GM19023 (cell line): Measurements from ENCODE around the gene CREBZF.

Experiments used
- ATAC-seq: cut with Tn5 transposase; IDR thresholded peaks from one replicate; pipeline ENCODE4 v1.9.1; 2021; ENCODE audit warnings: mild to moderate bottlenecking, moderate library complexity; ENCODE audit not compliant: unreplicated experiment

CREBZF gene, protein sequence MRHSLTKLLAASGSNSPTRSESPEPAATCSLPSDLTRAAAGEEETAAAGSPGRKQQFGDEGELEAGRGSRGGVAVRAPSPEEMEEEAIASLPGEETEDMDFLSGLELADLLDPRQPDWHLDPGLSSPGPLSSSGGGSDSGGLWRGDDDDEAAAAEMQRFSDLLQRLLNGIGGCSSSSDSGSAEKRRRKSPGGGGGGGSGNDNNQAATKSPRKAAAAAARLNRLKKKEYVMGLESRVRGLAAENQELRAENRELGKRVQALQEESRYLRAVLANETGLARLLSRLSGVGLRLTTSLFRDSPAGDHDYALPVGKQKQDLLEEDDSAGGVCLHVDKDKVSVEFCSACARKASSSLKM

DNA sequence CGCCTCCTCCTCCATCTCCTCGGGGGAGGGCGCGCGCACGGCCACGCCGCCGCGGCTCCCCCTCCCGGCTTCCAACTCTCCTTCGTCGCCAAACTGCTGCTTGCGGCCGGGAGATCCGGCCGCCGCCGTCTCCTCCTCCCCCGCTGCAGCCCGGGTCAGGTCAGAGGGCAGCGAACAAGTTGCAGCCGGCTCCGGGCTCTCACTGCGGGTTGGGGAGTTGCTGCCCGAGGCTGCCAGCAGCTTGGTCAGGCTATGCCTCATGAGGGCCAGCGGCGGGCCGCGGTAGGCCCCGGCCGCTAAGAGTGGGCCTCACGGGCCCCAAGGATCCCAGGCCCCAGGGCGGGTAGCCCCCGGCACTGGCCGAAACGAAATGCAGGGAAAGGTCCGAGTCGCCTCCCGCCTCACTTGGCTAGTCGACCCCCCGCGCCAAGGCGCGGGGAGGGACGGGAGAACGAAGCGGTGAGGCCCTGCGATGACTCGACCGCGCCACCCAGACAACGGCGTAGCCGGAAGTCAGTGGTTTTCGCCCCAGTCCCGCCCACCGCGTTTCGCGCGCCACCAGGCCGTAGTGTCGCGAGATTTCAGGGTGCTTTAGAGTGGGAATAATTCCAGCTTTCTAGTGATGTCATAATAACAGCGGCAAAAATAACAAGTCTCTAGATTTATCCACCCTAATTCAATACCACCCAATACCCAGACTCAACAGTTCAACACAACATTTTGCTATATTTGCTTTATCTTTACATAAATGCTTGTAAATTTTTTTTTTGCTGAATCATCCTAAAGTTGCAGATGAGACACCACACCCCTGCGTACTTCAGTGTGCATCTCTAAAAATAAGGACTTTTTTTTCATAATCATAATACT is at the start of gene CREBZF:
TSS of gene CREBZF (minus strand) at position 515 of the 867 bp plus-strand sequence. CDS start at position 261, 254 bp downstream.
- ATAC-seq = peak; percentile 83

DNA sequence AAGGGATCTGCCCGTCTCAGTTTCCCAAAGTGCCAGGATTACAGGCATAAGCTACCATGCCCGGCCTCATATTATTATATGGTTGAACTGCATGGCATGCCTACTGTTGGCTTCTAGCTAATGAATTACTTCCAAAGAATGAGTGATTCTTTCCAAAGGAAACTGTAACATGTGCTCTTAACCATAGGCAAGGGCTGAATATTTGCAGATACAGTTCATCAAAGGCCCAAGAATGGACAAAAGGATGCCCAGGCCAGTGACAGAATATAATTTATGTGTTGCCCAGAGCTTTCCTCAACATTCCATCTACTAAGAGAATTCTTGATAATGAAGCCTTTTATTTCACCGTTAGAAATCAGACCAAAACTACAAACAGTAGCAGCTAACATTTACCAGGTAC is 48.0 kb upstream of the CREBZF start:
- no peak for ATAC-seq

DNA sequence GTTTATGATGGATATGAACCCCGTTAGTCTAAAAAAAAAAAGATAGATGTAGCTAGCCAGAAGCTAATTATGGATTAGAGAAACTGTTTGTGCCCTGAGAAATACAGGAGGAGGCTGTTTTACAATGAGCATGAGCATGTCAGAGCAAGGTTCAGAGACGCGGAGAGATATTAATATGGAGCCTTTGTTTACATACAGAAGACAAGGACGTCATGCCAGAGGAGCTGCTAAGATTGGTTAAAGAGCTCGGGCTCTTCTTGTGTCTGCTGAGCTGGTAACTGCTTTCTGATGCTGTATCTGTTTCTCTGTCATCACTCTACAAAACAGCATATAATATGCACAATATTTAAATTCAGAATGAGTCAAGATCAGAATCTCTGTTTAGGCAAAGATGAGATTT is 46.0 kb upstream of the CREBZF start:
- no peak for ATAC-seq

DNA sequence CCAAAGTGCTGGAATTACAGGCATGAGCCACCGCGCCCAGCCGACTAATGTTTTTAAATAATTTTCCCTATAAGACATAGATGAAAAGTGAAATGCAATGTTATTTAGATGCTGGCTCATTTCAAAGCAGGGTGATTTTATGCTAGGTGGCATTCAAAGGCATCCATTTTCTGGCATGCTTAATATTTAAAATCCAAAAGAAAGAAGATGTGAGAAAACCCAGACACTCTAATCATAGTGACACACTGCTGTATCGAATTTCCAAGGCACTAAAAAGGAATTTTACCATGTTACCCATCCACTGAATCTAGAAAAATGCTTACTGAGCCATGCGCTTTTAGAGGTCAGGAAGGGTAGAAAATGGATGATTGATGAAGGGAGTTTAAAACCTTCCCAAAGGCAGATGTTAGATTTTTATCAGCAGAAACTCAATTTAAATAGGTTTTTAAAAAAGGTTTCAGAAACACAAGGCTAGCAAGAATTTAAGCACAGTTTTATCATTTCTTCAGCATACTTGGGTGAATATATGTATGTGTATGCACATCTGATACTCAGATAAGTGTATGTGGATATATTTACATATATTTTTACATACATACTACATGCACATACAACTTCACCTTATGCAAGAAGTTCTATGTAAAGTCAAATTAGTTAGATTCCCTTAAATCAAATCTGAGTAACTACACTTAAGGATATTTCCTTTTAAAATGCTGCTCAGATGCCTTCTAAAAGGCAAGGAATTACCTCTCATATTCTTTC is 45.2 kb upstream of the CREBZF start:
- ATAC-seq = no peak

DNA sequence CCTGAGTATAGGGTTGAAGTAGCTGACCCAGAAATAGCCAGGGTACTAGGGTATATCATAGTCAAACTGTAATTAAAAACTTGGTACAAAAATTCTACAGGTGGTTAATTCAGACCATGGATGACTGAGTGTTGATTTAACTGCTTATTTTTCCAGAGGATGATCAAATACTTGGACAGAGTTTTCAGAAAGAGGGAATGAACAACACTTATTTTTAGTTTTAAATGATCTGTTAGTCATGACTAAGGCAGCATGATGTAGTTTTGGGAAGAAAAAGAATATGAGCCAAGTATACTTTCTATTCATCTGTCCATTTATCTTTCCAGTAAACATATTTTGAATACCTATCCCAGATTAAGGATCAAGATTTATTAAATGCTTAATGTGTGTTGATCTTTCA is 40.9 kb upstream of the CREBZF start:
- no peak for ATAC-seq

DNA sequence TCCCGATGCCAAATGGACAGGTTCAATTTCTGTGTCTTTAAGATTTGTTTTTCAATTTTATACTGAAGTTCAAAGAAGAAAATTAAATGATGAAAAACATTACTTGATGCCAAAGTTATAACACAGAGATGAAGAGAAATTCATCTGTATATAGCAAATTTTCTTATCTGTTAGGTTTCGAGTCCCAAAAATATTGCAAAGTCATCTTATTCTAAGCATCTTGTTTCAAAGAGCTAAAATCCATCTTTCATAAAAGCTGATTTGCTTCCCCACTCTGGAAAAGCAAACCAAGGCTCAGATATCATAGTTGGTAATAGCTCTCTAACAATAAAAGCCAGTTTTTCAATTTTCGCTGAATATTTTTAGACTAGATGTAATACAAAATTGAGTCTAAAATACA is 40.0 kb upstream of the CREBZF start:
- ATAC-seq = no peak

DNA sequence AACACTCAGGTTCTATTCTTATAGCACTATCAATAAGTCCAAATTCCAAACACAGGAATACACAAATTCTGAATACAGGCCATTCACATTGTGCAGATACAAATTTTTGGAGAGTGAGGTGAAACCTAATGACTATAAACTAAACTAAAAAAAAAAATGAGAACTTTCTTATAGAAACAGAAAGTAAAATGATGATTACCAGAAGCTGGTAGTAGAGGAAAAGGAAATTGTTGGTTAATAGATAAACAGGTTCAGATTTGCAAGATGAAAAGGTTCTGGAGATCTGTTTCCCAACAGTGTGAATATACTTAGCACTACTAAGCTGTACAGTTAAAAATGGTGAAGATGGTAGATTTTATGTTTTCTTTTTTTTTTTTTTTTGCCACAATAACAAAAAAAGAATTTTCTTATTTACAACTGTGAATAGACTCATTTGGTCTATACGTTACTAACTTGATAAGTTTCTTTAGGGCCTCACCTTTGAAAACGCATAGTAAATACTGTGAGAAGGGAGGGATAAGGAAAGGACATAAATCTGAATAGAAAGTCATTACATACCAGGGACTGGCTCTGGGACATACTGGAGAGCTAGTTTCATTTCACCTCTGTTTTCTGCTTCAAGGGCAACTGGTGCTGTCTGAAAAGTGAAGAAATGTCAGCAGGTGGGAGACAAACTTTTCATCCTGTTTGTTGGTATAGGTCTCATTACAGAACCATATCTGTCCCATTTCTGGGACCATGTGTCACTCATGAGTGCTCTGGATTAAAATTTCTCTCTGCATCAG is 35.2 kb upstream of the CREBZF start:
- peak; percentile 86 for ATAC-seq

DNA sequence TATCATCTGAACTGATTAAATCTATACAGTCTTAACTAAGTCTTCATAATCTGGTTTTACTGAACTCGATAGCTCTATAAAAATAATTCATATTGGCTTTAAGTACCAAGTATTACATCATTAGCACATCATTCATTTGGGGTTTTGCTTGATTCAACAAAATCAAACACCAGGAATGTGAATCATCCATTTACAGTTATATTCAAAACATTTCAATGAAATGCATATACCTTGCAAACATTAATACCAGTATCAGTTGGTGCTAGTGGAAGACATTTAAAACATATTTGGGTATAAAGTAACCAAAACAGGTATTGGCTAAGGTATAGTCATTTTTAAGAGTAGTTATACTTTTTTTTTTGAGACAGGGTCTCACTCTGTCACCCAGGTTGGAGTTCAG is 33.3 kb upstream of the CREBZF start:
- no peak for ATAC-seq

DNA sequence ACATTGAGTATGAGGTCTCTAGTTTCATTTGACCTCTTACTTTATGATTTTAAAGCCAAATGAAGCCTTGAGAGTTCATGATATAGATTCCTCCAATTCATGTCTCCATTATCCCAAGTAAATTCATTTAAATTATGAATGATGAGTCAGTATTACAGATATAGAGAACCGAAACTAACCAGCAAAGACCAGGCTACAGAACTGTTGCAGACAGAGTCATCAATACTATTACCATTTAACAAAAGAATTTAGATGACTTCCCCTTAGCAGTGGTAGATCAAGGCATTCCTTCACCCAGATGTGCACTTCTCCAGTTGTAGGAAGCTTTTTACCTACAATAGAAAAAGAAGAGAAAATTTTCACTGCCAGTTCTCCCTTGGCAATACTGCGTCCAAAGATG is 32.8 kb upstream of the CREBZF start:
- no peak for ATAC-seq

DNA sequence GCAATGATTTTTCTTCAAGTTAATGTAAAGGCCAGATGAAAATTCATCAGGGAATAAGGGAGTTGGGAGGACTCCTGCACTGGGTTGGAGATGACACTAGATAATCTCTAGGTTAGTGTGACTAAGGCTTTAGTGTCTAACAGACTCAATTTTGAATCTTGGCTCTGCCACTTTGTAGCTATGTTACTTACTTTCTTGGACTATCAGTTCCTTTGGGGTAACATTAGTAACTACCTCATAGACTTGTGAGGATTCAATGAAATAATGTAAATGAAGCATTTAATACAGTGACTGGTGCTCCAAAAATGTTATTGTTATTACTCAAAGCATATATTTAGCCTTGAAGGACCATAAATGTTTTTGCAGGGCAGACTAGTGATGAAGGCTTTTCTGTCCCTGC is 30.6 kb upstream of the CREBZF start:
- no peak for ATAC-seq

DNA sequence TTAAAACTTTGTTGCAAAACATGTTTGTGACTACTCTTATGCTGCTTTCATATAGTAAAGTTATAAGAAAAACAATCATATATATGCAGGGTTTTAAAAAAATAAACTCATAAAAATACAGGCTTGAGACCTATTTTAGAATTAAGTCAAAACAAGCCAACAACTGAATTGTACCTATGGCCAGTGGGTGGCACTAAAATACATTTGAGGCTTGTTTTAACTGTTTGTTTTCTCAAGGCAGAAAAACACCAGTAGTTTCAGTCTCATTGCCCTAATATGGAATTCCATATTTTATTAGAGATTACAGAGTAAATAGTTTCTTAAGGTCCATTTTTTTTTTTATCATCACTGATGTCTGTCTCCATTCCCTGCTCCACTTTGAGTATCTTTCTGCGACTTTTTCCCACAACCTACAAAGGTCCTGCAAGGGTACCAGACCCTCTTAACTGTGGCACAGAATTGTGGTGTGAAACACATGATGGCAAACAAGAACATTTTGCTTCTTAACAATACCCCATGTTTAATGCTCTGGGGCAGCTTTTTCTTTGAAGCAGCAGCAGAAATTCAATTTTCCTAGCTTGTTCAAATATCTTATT is 29.6 kb upstream of the CREBZF start:
- ATAC-seq = no peak

DNA sequence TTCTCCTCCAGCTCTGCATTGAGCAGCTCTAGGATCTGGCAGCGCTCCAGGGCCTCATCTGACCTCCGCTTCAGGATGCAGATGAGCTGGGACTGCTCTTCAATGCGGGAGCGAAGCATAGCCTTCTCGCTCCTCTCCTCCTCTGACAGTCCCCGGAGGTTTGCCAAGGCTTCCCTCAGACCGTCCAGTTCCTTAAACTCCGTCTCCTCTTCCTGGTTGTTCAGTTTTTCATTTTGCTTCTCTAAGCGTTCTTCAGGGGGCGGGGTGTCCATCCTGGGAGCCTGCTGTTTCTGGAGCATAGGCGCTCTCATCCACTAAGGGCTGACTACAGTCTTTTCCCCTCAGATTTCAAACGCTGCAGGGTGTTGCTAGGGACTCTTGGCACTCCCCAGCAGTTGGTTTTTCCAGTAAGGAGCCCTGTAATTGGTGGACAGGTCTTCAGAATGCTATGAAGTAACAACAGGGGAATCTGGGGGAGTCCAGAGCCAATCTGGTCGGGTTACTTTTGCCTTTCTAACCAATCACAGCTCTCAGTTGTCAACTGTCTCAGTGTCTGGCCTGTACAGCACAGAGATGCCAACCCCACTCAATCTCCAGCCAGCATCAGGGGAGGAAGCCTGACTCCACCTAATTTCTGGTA is 21.0 kb upstream of the CREBZF start, which contains the start of gene CCDC89:
TSS of gene CCDC89 (minus strand) at position 376 of the 640 bp plus-strand sequence. CDS start at position 311, 65 bp downstream.
- no peak for ATAC-seq

DNA sequence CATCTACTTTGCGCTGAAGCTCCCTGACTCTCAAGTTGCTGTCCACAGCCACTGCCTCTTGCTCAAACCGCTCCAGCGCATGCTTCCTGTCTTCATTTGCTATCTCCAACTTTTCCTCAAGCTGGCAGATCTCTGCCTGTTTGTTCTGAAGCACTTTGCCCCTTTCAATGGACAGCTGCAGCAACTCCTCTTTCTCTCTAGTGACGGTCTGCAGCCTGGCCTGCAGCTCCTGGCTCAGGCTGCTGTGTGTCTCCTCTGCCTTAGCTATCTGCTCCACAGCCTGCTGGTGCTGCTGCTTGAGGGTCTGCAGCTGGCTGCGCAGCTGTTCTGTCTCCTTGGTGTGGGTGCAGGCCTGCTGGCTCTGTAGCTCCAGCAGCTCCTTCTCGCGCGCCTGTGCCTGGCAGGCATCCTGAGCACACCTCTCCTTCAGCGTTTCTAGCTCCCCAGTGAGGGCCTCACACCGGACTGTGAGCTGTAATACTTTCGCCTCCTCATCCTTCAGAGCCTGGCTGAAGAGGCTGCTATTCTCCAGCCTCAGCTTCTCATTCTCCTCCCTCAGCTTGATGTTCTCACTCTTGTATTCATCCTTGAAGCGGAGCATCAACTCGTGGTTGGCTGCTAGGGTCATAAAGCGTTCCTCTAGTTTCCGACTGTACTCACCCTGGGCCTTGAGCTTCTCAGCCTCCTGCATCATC is 20.3 kb upstream of the CREBZF start:
- no peak for ATAC-seq

DNA sequence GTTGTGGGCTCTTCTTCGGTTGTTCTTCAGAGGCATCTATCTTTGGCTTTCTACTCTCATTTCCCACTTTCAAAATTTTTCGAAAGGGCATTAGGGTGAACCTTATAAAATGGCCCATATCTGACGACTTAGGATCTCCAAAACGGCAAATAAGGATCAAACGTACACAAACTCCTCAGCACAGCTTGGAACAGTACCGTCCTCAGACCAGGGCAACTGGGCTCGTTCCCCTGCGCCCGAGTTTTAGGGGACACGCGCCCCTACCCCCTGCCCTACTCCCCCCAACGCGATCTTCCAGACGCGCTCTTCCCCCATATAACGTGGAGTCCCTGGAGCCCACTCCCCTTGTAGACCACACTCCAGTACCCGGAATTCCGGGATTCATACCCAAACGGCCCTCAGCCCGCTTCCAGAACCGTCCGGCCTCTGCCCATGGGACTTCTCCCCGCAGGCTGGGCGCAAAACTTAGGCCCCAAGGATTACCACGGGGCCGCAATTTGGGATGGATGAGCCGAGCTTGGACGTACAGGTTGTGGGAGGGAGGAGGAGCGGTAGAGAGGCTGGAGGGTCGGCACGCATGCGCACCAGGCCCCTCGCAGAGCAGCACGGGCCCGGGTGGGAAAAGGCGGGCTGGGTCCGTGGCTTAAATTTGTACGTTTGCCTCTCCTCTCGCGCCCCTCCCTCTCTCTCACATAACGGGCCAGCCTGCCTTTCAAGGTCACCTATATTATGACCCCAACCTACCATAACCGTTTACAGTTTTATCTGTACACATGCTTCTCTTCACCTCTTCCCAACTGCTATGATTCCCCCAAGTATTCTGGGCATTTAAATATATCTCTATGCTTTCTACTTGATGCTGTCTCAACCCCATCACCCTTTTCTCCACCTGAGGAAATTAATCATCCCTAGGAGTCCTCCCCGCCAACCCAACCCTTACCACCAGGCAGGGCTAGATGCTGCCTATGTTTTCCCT is 17.7 kb upstream of the CREBZF start:
- peak; percentile 95 for ATAC-seq

DNA sequence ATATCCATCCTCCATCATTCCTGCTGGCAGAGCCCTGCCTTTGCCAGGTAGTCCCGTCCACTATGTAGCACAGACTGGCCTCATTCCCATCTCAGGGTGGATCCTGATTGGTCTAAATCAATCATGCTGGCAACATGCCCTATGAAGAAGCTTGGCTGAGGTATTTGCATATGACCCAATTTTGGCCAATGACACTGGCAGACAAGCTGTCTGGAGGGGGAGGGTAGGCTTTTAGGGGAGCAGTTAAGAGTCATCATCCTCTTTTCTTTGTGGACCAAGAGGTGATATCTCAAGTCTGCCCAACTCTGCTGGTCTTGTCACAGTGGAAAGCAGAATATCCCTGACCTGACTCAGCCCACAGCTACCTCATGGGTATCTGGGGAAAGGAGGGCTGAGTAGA is 16.0 kb upstream of the CREBZF start:
- no peak for ATAC-seq

DNA sequence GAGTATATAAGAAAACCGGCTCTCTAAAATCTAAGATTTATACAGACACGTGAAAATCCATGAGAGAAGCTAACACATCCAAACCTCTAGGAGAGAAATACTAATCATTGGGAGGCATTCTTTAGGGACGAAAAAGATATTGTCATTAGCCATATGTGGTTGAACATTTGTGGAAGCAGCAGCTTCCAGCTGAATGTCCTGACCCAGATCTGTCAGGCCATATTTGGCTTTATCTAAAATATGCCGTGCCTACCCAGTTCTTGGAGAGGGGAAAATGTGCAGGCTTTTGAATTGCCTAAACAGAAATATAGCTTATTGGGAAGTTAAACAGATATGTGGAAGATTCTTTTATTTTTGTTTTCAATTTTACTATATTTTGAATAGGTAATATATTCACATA is 14.6 kb upstream of the CREBZF start:
- no peak for ATAC-seq

DNA sequence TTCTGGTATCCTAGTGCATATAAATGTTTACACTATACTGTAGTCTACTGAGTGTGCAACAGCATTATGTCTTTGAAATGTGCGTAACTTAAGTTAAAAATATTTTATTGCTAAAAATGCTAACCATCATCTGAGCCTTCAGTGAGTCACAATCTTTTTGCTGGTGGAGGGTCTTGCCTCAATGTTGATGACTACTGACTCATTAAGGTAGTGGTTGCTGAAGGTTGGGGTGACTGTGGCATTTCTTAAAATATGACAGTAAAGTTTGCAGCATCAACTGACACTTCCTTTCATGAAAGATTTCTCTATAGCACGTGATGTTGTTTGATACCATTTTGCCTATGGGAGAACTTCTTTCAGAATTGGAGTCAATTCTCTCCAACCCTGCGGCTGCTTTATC is 8.5 kb upstream of the CREBZF start:
- no peak for ATAC-seq
